ENCODE data around the gene KDM2A. TPM values are rescaled to one million over a fixed set of nuclear protein-coding genes. Genes with fewer than 3 reads are reported as not detected.
"Not testable (repeated sequence)": the region's sequence is repeated elsewhere in the genome, so short reads cannot be mapped to it uniquely, and the experiment has no call there.

Gene KDM2A
- total RNA-seq, 1 donor: 65.9 TPM

DNA sequence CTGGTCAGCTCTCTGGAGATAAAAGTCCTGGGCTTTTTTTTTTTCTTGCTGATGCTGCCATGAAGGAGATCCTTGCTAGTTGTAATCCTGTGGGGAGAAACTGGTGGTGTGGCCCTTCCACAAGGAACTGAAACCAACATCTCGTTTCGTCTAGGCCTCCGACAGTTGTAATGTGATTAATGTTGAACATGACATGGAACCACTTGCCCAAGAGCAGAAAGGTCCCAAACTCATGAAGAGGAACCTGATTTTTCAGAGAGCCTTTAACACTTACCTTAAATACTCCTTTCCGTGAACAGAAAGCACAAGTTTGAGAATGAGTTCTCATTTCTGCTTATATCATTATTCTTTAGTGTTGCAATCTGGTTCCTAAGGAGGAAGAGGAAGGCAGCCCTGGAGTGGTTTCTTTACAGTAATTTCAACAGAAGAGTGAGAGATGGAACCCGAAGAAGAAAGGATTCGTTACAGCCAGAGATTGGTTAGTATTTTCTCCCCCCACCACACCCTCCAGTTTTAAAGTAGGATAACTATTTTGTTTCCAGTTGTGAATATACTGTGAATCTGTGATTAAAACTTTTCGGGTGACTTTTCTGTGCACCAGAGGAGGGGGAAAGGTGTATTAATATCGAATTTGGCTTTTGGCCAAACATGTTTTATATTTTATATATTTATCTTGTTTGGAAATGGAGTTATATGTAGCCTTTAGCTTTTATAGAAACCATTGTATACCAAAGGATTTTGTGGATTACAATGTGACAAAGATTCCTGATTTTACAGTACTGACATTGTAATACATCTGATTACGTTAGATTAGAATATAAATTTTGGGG lies 2.0 kb downstream of the KDM2A start:
- Histone ChIP-seq H3K27me3 (ENCODE audit: insufficient read depth, low read length) (no peaks in the 10 kb centered on the region), H3K27ac (ENCODE audit: low read depth, low read length) (peak overlapping the region; percentile 73), H4K20me1 (ENCODE audit: insufficient read depth, low read length) (peaks cover 42% of the 10 kb centered on the region), H3K36me3 (ENCODE audit: insufficient read depth, low read length) (peaks cover 17% of the 10 kb centered on the region), H3K79me2 (ENCODE audit: insufficient read depth, low read length) (peaks cover 69% of the 10 kb centered on the region), H3K4me2 (ENCODE audit: insufficient read depth, low read length) (peak overlapping the region; percentile 84), H3K4me3 (ENCODE audit: insufficient read depth, low read length) (peak overlapping the region; percentile 93), H3K9me3 (ENCODE audit: low read depth, low read length) (no peaks in the 10 kb centered on the region), H2AFZ (ENCODE audit: low read length) (no peak overlapping the region), H3K4me1 (ENCODE audit: insufficient read depth, low read length) (peaks cover 23% of the 10 kb centered on the region)
- peak; percentile 60 for DNase-seq (ENCODE audit: insufficient read length, low spot score, missing footprints)
- TF ChIP-seq, protein P1, sequence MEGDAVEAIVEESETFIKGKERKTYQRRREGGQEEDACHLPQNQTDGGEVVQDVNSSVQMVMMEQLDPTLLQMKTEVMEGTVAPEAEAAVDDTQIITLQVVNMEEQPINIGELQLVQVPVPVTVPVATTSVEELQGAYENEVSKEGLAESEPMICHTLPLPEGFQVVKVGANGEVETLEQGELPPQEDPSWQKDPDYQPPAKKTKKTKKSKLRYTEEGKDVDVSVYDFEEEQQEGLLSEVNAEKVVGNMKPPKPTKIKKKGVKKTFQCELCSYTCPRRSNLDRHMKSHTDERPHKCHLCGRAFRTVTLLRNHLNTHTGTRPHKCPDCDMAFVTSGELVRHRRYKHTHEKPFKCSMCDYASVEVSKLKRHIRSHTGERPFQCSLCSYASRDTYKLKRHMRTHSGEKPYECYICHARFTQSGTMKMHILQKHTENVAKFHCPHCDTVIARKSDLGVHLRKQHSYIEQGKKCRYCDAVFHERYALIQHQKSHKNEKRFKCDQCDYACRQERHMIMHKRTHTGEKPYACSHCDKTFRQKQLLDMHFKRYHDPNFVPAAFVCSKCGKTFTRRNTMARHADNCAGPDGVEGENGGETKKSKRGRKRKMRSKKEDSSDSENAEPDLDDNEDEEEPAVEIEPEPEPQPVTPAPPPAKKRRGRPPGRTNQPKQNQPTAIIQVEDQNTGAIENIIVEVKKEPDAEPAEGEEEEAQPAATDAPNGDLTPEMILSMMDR (IDR thresholded peaks at IDR 0.05; ENCODE audit: extremely low read depth, low read depth, low read length): no peak

DNA sequence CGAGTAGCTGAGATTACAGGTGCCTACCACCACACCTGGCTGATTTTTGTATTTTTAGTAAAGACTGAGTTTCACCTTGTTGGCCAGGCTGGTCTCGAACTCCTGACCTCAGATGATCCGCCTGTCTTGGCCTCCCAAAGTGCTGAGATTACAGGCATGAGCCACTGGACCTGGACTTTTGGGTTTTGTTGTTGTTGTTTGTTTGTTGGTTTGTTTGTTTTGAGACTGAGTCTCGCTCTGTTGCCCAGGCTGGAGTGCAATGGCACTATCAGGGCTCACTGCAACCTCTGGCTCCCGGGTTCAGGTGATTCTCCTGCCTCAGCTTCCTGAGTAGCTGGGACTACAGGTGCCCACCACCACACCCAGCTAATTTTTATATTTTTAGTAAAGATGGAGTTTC lies 4.7 kb downstream of the KDM2A start:
- H3K4me2 ChIP-seq (ENCODE audit: insufficient read depth, low read length); H2AFZ ChIP-seq (ENCODE audit: low read length); DNase-seq (ENCODE audit: insufficient read length, low spot score, missing footprints); H3K9me3 ChIP-seq (ENCODE audit: low read depth, low read length); H3K4me3 ChIP-seq (ENCODE audit: insufficient read depth, low read length); H3K27me3 ChIP-seq (ENCODE audit: insufficient read depth, low read length); H3K27ac ChIP-seq (ENCODE audit: low read depth, low read length): not testable (repeated sequence)
- Histone ChIP-seq H4K20me1 (ENCODE audit: insufficient read depth, low read length) (peaks cover 56% of the 10 kb centered on the region), H3K36me3 (ENCODE audit: insufficient read depth, low read length) (peaks cover 29% of the 10 kb centered on the region), H3K4me1 (ENCODE audit: insufficient read depth, low read length) (peaks cover 23% of the 10 kb centered on the region), H3K79me2 (ENCODE audit: insufficient read depth, low read length) (peaks cover 95% of the 10 kb centered on the region)

DNA sequence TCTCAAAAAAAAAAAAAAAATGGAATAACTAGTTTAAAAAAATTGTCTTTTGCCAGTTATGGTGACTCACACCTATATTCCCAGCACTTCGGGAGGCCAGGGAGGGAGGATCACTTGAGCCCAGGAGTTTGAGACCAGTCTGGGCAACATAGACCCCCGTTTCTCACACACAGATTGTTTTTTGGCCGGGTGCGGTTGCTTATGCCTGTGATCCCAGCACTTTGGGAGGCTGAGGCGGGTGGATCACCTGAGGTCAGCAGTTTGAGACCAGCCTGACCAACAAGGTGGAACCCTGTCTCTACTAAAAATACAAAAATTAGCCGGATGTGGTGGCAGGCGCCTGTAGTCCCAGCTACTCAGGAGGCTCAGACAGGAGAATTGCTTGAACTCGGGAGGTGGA lies 7.2 kb downstream of the KDM2A start:
- H3K27ac ChIP-seq (ENCODE audit: low read depth, low read length); H2AFZ ChIP-seq (ENCODE audit: low read length); DNase-seq (ENCODE audit: insufficient read length, low spot score, missing footprints); H3K9me3 ChIP-seq (ENCODE audit: low read depth, low read length); H3K4me2 ChIP-seq (ENCODE audit: insufficient read depth, low read length); H3K27me3 ChIP-seq (ENCODE audit: insufficient read depth, low read length); H3K4me3 ChIP-seq (ENCODE audit: insufficient read depth, low read length): not testable (repeated sequence)
- Histone ChIP-seq H3K4me1 (ENCODE audit: insufficient read depth, low read length) (peaks cover 21% of the 10 kb centered on the region), H4K20me1 (ENCODE audit: insufficient read depth, low read length) (peaks cover 46% of the 10 kb centered on the region), H3K79me2 (ENCODE audit: insufficient read depth, low read length) (peaks cover 96% of the 10 kb centered on the region), H3K36me3 (ENCODE audit: insufficient read depth, low read length) (peaks cover 33% of the 10 kb centered on the region)

DNA sequence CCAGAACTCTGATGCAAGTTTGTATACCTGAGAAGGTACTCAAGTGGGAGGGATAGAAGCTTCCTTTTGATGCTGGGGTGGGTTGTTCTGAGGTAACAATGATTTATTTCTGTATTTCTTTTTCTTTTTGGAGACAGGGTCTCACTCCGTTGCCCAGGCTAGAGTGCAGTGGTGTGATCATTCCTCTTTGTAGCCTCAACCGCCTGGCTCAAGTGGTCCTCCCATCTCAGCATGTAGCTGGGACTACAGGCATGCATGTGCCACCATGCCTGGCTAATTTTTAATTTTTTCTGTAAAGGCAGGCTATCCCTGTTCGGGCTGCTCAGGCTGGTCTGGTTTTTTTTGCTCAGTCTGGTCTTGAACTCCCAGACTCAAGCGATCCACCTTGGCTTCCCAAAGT lies 7.9 kb downstream of the KDM2A start:
- TF ChIP-seq, protein P1 (IDR thresholded peaks at IDR 0.05; ENCODE audit: extremely low read depth, low read depth, low read length): no peak
- no peak overlapping the region for H3K27ac ChIP-seq (ENCODE audit: low read depth, low read length)
- H3K79me2 ChIP-seq (ENCODE audit: insufficient read depth, low read length): peaks cover 96% of the 10 kb centered on the region
- peaks cover 13% of the 10 kb centered on the region for H3K4me1 ChIP-seq (ENCODE audit: insufficient read depth, low read length)
- no peaks in the 10 kb centered on the region for H3K27me3 ChIP-seq (ENCODE audit: insufficient read depth, low read length)
- H3K9me3 ChIP-seq (ENCODE audit: low read depth, low read length): no peaks in the 10 kb centered on the region
- no peak for DNase-seq (ENCODE audit: insufficient read length, low spot score, missing footprints)
- H3K36me3 ChIP-seq (ENCODE audit: insufficient read depth, low read length): peaks cover 38% of the 10 kb centered on the region
- no peak overlapping the region for H3K4me3 ChIP-seq (ENCODE audit: insufficient read depth, low read length)
- peaks cover 44% of the 10 kb centered on the region for H4K20me1 ChIP-seq (ENCODE audit: insufficient read depth, low read length)
- H2AFZ ChIP-seq (ENCODE audit: low read length): no peak overlapping the region
- H3K4me2 ChIP-seq (ENCODE audit: insufficient read depth, low read length): no peak overlapping the region

DNA sequence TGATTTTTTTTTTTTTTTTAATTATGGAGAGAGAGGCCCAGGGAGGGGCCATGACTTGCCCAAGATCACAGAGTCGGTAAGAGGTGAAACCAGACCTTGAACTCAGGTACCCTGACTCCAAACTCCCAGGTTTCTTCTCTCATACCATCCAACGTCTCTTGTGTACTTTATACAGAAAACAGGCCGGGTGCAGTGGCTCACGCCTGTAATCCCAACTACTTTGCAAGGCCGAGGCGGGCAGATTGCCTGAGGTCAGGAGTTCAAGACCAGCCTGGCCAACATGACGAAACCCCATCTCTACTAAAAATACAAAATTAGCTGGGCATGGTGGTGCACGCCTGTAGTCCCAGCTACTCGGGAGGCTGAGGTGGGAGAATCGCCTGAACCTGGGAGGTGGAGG lies 11.8 kb downstream of the KDM2A start:
- H3K27ac ChIP-seq (ENCODE audit: low read depth, low read length); H3K4me1 ChIP-seq (ENCODE audit: insufficient read depth, low read length); DNase-seq (ENCODE audit: insufficient read length, low spot score, missing footprints); H3K9me3 ChIP-seq (ENCODE audit: low read depth, low read length); H3K27me3 ChIP-seq (ENCODE audit: insufficient read depth, low read length); H3K4me2 ChIP-seq (ENCODE audit: insufficient read depth, low read length); H3K4me3 ChIP-seq (ENCODE audit: insufficient read depth, low read length); H2AFZ ChIP-seq (ENCODE audit: low read length): not testable (repeated sequence)
- Histone ChIP-seq H4K20me1 (ENCODE audit: insufficient read depth, low read length) (peaks cover 35% of the 10 kb centered on the region), H3K79me2 (ENCODE audit: insufficient read depth, low read length) (peaks cover 96% of the 10 kb centered on the region), H3K36me3 (ENCODE audit: insufficient read depth, low read length) (peaks cover 57% of the 10 kb centered on the region)

Measured in osteoblast (primary cell).